GM21360 (cell line): ENCODE results near the gene VTI1A.

Source experiments
- ATAC-seq: cut with Tn5 transposase; IDR thresholded peaks from one replicate; pipeline ENCODE4 v1.9.1; 2021; ENCODE audit warnings: mild to moderate bottlenecking, moderate library complexity; ENCODE audit not compliant: unreplicated experiment

The VTI1A gene

GRCh38 chr10:112671743-112672142 lies 224.7 kb downstream of the VTI1A start:
- ATAC-seq = no peak

- no peak for ATAC-seq
Measured at GRCh38 chr10:112672706-112673105, 225.7 kb downstream of the VTI1A start.

GRCh38 chr10:112675560-112676083 lies 228.6 kb downstream of the VTI1A start:
- ATAC-seq = no peak

- ATAC-seq = no peak
Measured at GRCh38 chr10:112677689-112678088, 230.7 kb downstream of the VTI1A start.

GRCh38 chr10:112678581-112678980 lies 231.6 kb downstream of the VTI1A start:
- ATAC-seq = no peak

- ATAC-seq = no peak
Measured at GRCh38 chr10:112678987-112679386, 232.0 kb downstream of the VTI1A start.

- ATAC-seq = no peak
Measured at GRCh38 chr10:112679392-112679791, 232.4 kb downstream of the VTI1A start.

GRCh38 chr10:112680586-112680985 lies 233.6 kb downstream of the VTI1A start:
- ATAC-seq = no peak

GRCh38 chr10:112687647-112688046 lies 240.6 kb downstream of the VTI1A start:
- no peak for ATAC-seq

GRCh38 chr10:112689327-112690072 lies 242.5 kb downstream of the VTI1A start:
- ATAC-seq = no peak

GRCh38 chr10:112695539-112695938 lies 248.5 kb downstream of the VTI1A start:
- ATAC-seq = no peak

- no peak for ATAC-seq
Measured at GRCh38 chr10:112696592-112696991, 249.6 kb downstream of the VTI1A start.

- no peak for ATAC-seq
Measured at GRCh38 chr10:112698133-112698817, 251.3 kb downstream of the VTI1A start.

- no peak for ATAC-seq
Measured at GRCh38 chr10:112698818-112699164, 251.8 kb downstream of the VTI1A start.

- no peak for ATAC-seq
Measured at GRCh38 chr10:112700215-112700671, 253.2 kb downstream of the VTI1A start.

GRCh38 chr10:112701211-112701877 lies 254.3 kb downstream of the VTI1A start:
- no peak for ATAC-seq

GRCh38 chr10:112701878-112702255 lies 254.9 kb downstream of the VTI1A start:
- ATAC-seq = no peak

- ATAC-seq = no peak
Measured at GRCh38 chr10:112706577-112706976, 259.6 kb downstream of the VTI1A start.

GRCh38 chr10:112708461-112708860 lies 261.4 kb downstream of the VTI1A start:
- ATAC-seq = no peak

GRCh38 chr10:112710528-112710927 lies 263.5 kb downstream of the VTI1A start:
- no peak for ATAC-seq

- ATAC-seq = no peak
Measured at GRCh38 chr10:112711366-112711765, 264.4 kb downstream of the VTI1A start.

GRCh38 chr10:112712536-112712935 lies 265.5 kb downstream of the VTI1A start:
- ATAC-seq = no peak
